ENCODE data around the gene ST14.

DNA sequence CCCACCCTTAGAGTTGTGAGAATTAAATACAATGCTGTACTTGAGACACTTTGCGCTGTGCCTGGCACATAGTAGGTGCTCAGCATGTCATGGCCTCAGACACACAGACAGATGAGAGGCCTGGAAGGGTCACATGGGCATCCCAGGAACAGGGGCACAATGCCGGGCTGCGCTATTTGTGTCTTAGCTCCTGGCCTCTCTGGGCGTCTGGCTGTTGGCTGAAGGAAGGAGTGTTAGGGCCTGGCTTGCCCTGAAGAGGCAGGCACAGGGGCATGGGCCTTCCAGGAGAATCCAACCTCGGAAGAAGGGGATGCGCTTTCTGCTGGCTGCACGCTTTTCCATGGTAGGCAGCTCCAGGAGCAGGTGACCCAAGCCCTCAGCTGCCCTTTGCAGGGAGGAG lies 41.4 kb downstream of the ST14 start:
- TF ChIP-seq, protein P1, sequence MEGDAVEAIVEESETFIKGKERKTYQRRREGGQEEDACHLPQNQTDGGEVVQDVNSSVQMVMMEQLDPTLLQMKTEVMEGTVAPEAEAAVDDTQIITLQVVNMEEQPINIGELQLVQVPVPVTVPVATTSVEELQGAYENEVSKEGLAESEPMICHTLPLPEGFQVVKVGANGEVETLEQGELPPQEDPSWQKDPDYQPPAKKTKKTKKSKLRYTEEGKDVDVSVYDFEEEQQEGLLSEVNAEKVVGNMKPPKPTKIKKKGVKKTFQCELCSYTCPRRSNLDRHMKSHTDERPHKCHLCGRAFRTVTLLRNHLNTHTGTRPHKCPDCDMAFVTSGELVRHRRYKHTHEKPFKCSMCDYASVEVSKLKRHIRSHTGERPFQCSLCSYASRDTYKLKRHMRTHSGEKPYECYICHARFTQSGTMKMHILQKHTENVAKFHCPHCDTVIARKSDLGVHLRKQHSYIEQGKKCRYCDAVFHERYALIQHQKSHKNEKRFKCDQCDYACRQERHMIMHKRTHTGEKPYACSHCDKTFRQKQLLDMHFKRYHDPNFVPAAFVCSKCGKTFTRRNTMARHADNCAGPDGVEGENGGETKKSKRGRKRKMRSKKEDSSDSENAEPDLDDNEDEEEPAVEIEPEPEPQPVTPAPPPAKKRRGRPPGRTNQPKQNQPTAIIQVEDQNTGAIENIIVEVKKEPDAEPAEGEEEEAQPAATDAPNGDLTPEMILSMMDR (IDR thresholded peaks at IDR 0.05 in 8 of 11, conservative IDR thresholded peaks at IDR 0.05 in 3 of 11) = no peak
- no peak for TF ChIP-seq POLR2A (IDR thresholded peaks at IDR 0.05)
